HEK293 (cell line): ENCODE data around the gene TRIM7.

Experiments used
- CTCF ChIA-PET: fragments of 350-600 bp; formaldehyde crosslinking; extraction: SDS; loops from one replicate; lab custom pipeline; 2021; ENCODE audit warnings: antibody characterized with exemption; lab: Yijun Ruan, JAX
- POLR2A ChIA-PET: fragments of 300-600 bp; formaldehyde crosslinking; extraction: SDS; loops from one replicate; lab custom pipeline; 2020; ENCODE audit warnings: antibody characterized with exemption, inconsistent platforms; lab: Yijun Ruan, JAX
- H3K27ac ChIP-seq: fragments of 200-500 bp; sonication (Bioruptor generic); 2 replicates; pipeline ENCODE4 v1.5.1; 2014; ENCODE audit warnings: low read depth, low read length, control low read depth, inconsistent platforms; ENCODE audit errors: extremely low read depth
- H3K36me3 ChIP-seq, 2 experiments: fragments of 200-500 bp in 1 of 2; sonication (Bioruptor generic) in 1 of 2; 1 replicate in 1 of 2; 2 replicates in 1 of 2; pipeline ENCODE4 v1.5.1; 2014 to 2017; ENCODE audit warnings: inconsistent platforms in 2 of 2, low read length in 2 of 2; ENCODE audit not compliant: control insufficient read depth in 2 of 2, insufficient read depth in 1 of 2
- H3K4me1 ChIP-seq: fragments of 200-500 bp; sonication (Bioruptor generic); 2 replicates; pipeline ENCODE4 v1.5.1; 2014; ENCODE audit warnings: mild to moderate bottlenecking, low read length, inconsistent platforms; ENCODE audit not compliant: control insufficient read depth, insufficient read depth
- H3K4me3 ChIP-seq: 2 replicates; pipeline ENCODE4 v1.5.1; 2011; ENCODE audit warnings: low read depth, mild to moderate bottlenecking, control low read depth, low read length, moderate library complexity
- H3K9me3 ChIP-seq: fragments of 200-500 bp; sonication (Bioruptor generic); 2 replicates; pipeline ENCODE4 v1.5.1; 2014; ENCODE audit warnings: low read depth, low read length, inconsistent platforms; ENCODE audit not compliant: control insufficient read depth, insufficient read depth
- IKZF3 ChIP-seq: fragments of 450-650 bp; IDR thresholded peaks from 2 replicates; pipeline ENCODE4 v1.5.0; 2018; ENCODE audit warnings: missing biosample characterization, mild to moderate bottlenecking, missing genetic modification characterization, moderate library complexity
- PRDM1 ChIP-seq: fragments of 450-650 bp; formaldehyde crosslinking; IDR thresholded peaks from 2 replicates; pipeline ENCODE4; 2016; ENCODE audit warnings: missing biosample characterization, missing genetic modification characterization
- SP2 ChIP-seq: fragments of 450-650 bp; formaldehyde crosslinking; IDR thresholded peaks from 2 replicates; pipeline ENCODE4 v1.5.1; 2016; ENCODE audit warnings: missing biosample characterization, missing genetic modification characterization
- ZEB2 ChIP-seq: fragments of 450-650 bp; formaldehyde crosslinking; IDR thresholded peaks from 2 replicates; pipeline ENCODE4 v1.5.1; 2016; ENCODE audit warnings: missing biosample characterization, missing genetic modification characterization
- ZNF18 ChIP-seq: fragments of 450-650 bp; formaldehyde crosslinking; IDR thresholded peaks from 2 replicates; pipeline ENCODE4 v1.5.1; 2016; ENCODE audit warnings: missing biosample characterization, missing genetic modification characterization
- ZNF280D ChIP-seq: fragments of 450-650 bp; formaldehyde crosslinking; IDR thresholded peaks from 2 replicates; pipeline ENCODE4 v1.5.1; 2016; ENCODE audit warnings: missing biosample characterization, missing genetic modification characterization
- ZNF292 ChIP-seq: fragments of 450-650 bp; formaldehyde crosslinking; IDR thresholded peaks from 2 replicates; pipeline ENCODE4 v1.5.1; 2016; ENCODE audit warnings: low read depth, missing biosample characterization, missing genetic modification characterization, borderline replicate concordance
- ZNF362 ChIP-seq: fragments of 450-650 bp; formaldehyde crosslinking; IDR thresholded peaks from 2 replicates; pipeline ENCODE4 v1.5.1; 2016; ENCODE audit warnings: missing biosample characterization, missing genetic modification characterization
- ZNF366 ChIP-seq: fragments of 450-650 bp; formaldehyde crosslinking; conservative IDR thresholded peaks from 2 replicates; pipeline ENCODE4 v1.5.1; 2016; ENCODE audit warnings: missing biosample characterization, missing genetic modification characterization
- ZNF521 ChIP-seq: fragments of 450-650 bp; formaldehyde crosslinking; IDR thresholded peaks from 2 replicates; pipeline ENCODE4 v1.5.1; 2017; ENCODE audit warnings: missing biosample characterization, mild to moderate bottlenecking, missing genetic modification characterization
- ZNF530 ChIP-seq: fragments of 450-650 bp; formaldehyde crosslinking; IDR thresholded peaks from 2 replicates; pipeline ENCODE4 v1.5.1; 2016; ENCODE audit warnings: low read depth, missing biosample characterization, missing genetic modification characterization
- ZNF600 ChIP-seq: fragments of 450-650 bp; formaldehyde crosslinking; IDR thresholded peaks from 2 replicates; pipeline ENCODE4 v1.5.1; 2016; ENCODE audit warnings: missing biosample characterization, missing genetic modification characterization
- ZNF664 ChIP-seq: fragments of 450-650 bp; formaldehyde crosslinking; IDR thresholded peaks from 2 replicates; pipeline ENCODE4 v1.5.1; 2016; ENCODE audit warnings: missing biosample characterization, missing genetic modification characterization
- ZNF777 ChIP-seq: fragments of 450-650 bp; formaldehyde crosslinking; IDR thresholded peaks from 2 replicates; pipeline ENCODE4 v1.5.1; 2017; ENCODE audit warnings: missing biosample characterization, missing genetic modification characterization, borderline replicate concordance
- ZSCAN23 ChIP-seq: fragments of 450-650 bp; formaldehyde crosslinking; IDR thresholded peaks from 2 replicates; pipeline ENCODE4 v1.5.1; 2016; ENCODE audit warnings: missing biosample characterization, missing genetic modification characterization
- TF ChIP-seq, protein P1 (sequence below): fragments of 450-650 bp; formaldehyde crosslinking; optimal IDR thresholded peaks from 2 replicates; pipeline ENCODE3; 2016; ENCODE audit warnings: missing biosample characterization, mild to moderate bottlenecking, missing genetic modification characterization

TRIM7 gene

DNA sequence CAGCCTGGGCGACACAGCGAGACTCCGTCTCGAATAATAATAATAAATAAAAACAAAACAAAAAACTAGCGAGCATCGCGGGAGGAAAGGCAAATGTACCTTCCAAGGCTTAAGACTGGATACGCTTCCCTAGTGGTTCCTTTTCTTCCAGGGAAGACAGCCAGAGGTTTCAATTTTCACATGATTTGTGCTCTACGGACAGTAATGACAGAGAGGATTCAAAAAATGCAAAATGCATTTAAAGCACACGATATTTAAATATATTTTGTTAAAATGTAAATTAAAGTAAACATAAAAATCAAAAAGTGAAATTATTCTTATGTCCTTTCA lies 13.8 kb upstream of the TRIM7 start:
- no peaks in the 10 kb centered on the region for H3K4me1 ChIP-seq
- TF ChIP-seq ZNF664 (tag by site-specific recombination) (0 out of 2 replicates have a peak, but pooled peaks have one; percentile 5), ZSCAN23 (tag by site-specific recombination) (no peak), ZNF777 (no peak), ZNF280D (tag by site-specific recombination) (peak; percentile 91; the same call in 1 of the 2 replicates), ZNF362 (tag by site-specific recombination) (0 out of 2 replicates have a peak, but pooled peaks have one; percentile 5), ZNF292 (tag by site-specific recombination) (no peak), ZNF530 (tag by site-specific recombination) (no peak), PRDM1 (tag by site-specific recombination) (peak; percentile 53; the same call in 1 of the 2 replicates), IKZF3 (tag by site-specific recombination) (peak; percentile 57)
- TF ChIP-seq, protein P1, sequence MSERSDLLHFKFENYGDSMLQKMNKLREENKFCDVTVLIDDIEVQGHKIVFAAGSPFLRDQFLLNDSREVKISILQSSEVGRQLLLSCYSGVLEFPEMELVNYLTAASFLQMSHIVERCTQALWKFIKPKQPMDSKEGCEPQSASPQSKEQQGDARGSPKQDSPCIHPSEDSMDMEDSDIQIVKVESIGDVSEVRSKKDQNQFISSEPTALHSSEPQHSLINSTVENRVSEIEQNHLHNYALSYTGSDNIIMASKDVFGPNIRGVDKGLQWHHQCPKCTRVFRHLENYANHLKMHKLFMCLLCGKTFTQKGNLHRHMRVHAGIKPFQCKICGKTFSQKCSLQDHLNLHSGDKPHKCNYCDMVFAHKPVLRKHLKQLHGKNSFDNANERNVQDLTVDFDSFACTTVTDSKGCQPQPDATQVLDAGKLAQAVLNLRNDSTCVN (tag by site-specific recombination): peak; percentile 13
- ChIA-PET CTCF (no interaction called here), POLR2A (interaction anchor here (1.0 kb wide), 1 partner anchor 12 kb away, joined by 3 read pairs; no protein-coding TSS in a partner anchor)
- H3K9me3 ChIP-seq: no peaks in the 10 kb centered on the region
- H3K4me3 ChIP-seq: peak overlapping the region; percentile 40
- no peaks in the 10 kb centered on the region for H3K36me3 ChIP-seq
- H3K27ac ChIP-seq: no peak overlapping the region

DNA sequence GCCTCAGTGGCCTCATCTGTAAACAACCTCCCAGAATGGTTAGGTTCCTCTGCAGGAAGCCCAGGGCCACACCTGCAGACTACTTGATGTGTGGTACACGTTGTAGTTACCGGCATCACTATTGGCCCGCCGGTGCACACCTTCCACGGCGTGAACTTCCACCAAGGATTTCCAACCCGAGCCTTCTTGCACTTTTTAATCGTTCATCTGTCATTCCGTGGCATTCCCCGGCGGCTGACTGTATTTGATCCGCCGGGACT lies 12.7 kb upstream of the TRIM7 start:
- H3K4me3 ChIP-seq: peak overlapping the region; percentile 29
- peak overlapping the region; percentile 43; the same call in 1 of the 2 replicates for H3K27ac ChIP-seq
- CTCF ChIA-PET: no interaction called here
- TF ChIP-seq ZNF18 (tag by site-specific recombination): peak; percentile 67; the same call in 1 of the 2 replicates
- TF ChIP-seq ZNF366 (tag by site-specific recombination): peak; percentile 94
- TF ChIP-seq ZNF521 (tag by site-specific recombination): no peak
- TF ChIP-seq SP2: peak; percentile 38
- 0 out of 2 replicates have a peak, but pooled peaks have one; percentile 0 for TF ChIP-seq ZNF600 (tag by site-specific recombination)
- TF ChIP-seq ZEB2 (tag by site-specific recombination): no peak
- no peaks in the 10 kb centered on the region for H3K36me3 ChIP-seq
- no peaks in the 10 kb centered on the region for H3K9me3 ChIP-seq
- no peaks in the 10 kb centered on the region for H3K4me1 ChIP-seq
- POLR2A ChIA-PET: interaction anchor here (1.0 to 2.1 kb wide), 2 partner anchors 26 to 29 kb away, joined by 4 to 5 read pairs; no protein-coding TSS in a partner anchor
